NCI-H510A treated with DMSO at 0.1 percent for 48 hours (cell line): ENCODE measurements around the gene DNAH14.
"Not testable (repeated sequence)": the region's sequence is repeated elsewhere in the genome, so short reads cannot be mapped to it uniquely, and the experiment has no call there.

Experiments
- DNase-seq: peaks from one replicate; lab custom pipeline; 2025; lab: John Stamatoyannopoulos, UW

Gene DNAH14

GRCh38 chr1:225155555-225155954 is 226.1 kb downstream of the DNAH14 start:
- DNase-seq, result no peak

GRCh38 chr1:225156254-225156653 is 226.8 kb downstream of the DNAH14 start:
- no peak for DNase-seq

GRCh38 chr1:225158291-225158690 is 228.8 kb downstream of the DNAH14 start:
- no peak for DNase-seq

- no peak for DNase-seq
These were observed 230.3 kb downstream of the DNAH14 start for GRCh38 chr1:225159793-225160192.

- not testable (repeated sequence) for DNase-seq
These were observed 247.9 kb downstream of the DNAH14 start for GRCh38 chr1:225177409-225177808.

- no peak for DNase-seq
These were observed 250.2 kb downstream of the DNAH14 start for GRCh38 chr1:225179686-225180085.

GRCh38 chr1:225182716-225183115 is 253.2 kb downstream of the DNAH14 start:
- no peak for DNase-seq

- no peak for DNase-seq
These were observed 261.8 kb downstream of the DNAH14 start for GRCh38 chr1:225191199-225191753.

- no peak for DNase-seq
These were observed 272.0 kb downstream of the DNAH14 start for GRCh38 chr1:225201447-225201846.

GRCh38 chr1:225207791-225208190 is 278.3 kb downstream of the DNAH14 start:
- DNase-seq, result no peak

- DNase-seq, result no peak
These were observed 279.7 kb downstream of the DNAH14 start for GRCh38 chr1:225209153-225209552.

- not testable (repeated sequence) for DNase-seq
These were observed 280.7 kb downstream of the DNAH14 start for GRCh38 chr1:225210180-225210579.

GRCh38 chr1:225211694-225212442 is 282.4 kb downstream of the DNAH14 start:
- not testable (repeated sequence) for DNase-seq

- no peak for DNase-seq
These were observed 294.8 kb downstream of the DNAH14 start for GRCh38 chr1:225224287-225224686.

GRCh38 chr1:225225681-225226080 is 296.2 kb downstream of the DNAH14 start:
- DNase-seq, result no peak

GRCh38 chr1:225228871-225229303 is 299.4 kb downstream of the DNAH14 start:
- no peak for DNase-seq

GRCh38 chr1:225229429-225229828 is 300.0 kb downstream of the DNAH14 start:
- DNase-seq, result not testable (repeated sequence)

- no peak for DNase-seq
These were observed 301.0 kb downstream of the DNAH14 start for GRCh38 chr1:225230483-225230882.

- not testable (repeated sequence) for DNase-seq
These were observed 303.5 kb downstream of the DNAH14 start for GRCh38 chr1:225232930-225233329.

- DNase-seq, result no peak
These were observed 313.1 kb downstream of the DNAH14 start for GRCh38 chr1:225242611-225243010.

- no peak for DNase-seq
These were observed 321.0 kb downstream of the DNAH14 start for GRCh38 chr1:225250432-225250831.

- no peak for DNase-seq
These were observed 323.7 kb downstream of the DNAH14 start for GRCh38 chr1:225253173-225253572.

GRCh38 chr1:225253784-225254183 is 324.3 kb downstream of the DNAH14 start:
- no peak for DNase-seq

- DNase-seq, result no peak
These were observed 325.2 kb downstream of the DNAH14 start for GRCh38 chr1:225254676-225255075.
